PC-9 (cell line): ENCODE results near the gene CHRNA9. TPM values are rescaled to one million over a fixed set of nuclear protein-coding genes. Genes with fewer than 3 reads are reported as not detected.

Experiments
- BruUV-seq: library from RNA; stranded (reverse); fragments of 400-500 nt; replicated peaks from 2 replicates; lab custom pipeline; 2021; lab: Mats Ljungman, UMichigan
- CTCF ChIA-PET: fragments of 300-600 bp; sonication (Branson Sonifier 250); formaldehyde crosslinking; loops from one replicate; lab custom pipeline; 2022; ENCODE audit warnings: antibody characterized with exemption; lab: Charles Lee
- POLR2A ChIA-PET: fragments of 300-600 bp; sonication (Branson Sonifier 250); formaldehyde crosslinking; loops from one replicate; lab custom pipeline; 2022; ENCODE audit warnings: antibody characterized with exemption; ENCODE audit not compliant: unreplicated experiment; lab: Charles Lee
- DNase-seq, 2 experiments: peaks; one replicate each; pipeline versions ENCODE4 v3.0.0 to v3.0.0-alpha.2; 2015 to 2022; ENCODE audit warnings: mixed read lengths in 1 of 2
- H2AFZ ChIP-seq: fragments of 200-600 bp; sonication (generic); 2 replicates; pipeline ENCODE4 v1.8.1; 2017; ENCODE audit warnings: antibody characterized with exemption
- H3F3A ChIP-seq: fragments of 200-600 bp; sonication (generic); 2 replicates; pipeline ENCODE4 v1.8.1; 2017; ENCODE audit warnings: antibody characterized with exemption, mild to moderate bottlenecking, low read depth; ENCODE audit not compliant: insufficient read depth
- H3K27ac ChIP-seq: fragments of 200-600 bp; sonication (generic); 2 replicates; pipeline ENCODE4 v1.6.1; 2016; ENCODE audit warnings: mixed run types
- H3K27me3 ChIP-seq: fragments of 200-600 bp; sonication (generic); 2 replicates; pipeline ENCODE4 v1.6.1; 2016; ENCODE audit warnings: low read depth, mixed run types; ENCODE audit not compliant: insufficient read depth
- H3K36me3 ChIP-seq: fragments of 200-600 bp; sonication (generic); 2 replicates; pipeline ENCODE4 v1.6.1; 2016; ENCODE audit warnings: low read depth, mixed run types
- H3K4me1 ChIP-seq: fragments of 200-600 bp; sonication (generic); replicated peaks from 2 replicates; pipeline ENCODE4 v1.6.1; 2016; ENCODE audit warnings: mixed run types; ENCODE audit not compliant: insufficient read depth
- H3K4me2 ChIP-seq: fragments of 200-600 bp; sonication (generic); 2 replicates; pipeline ENCODE4 v1.6.1; 2017; ENCODE audit warnings: mixed run types
- H3K4me3 ChIP-seq: fragments of 200-600 bp; sonication (generic); 2 replicates; pipeline ENCODE4 v1.6.1; 2016; ENCODE audit warnings: mixed run types
- H3K79me2 ChIP-seq: fragments of 200-600 bp; sonication (generic); 2 replicates; pipeline ENCODE4 v1.6.1; 2017; ENCODE audit warnings: low read depth, mixed run types
- H3K9me2 ChIP-seq: fragments of 200-600 bp; sonication (generic); 2 replicates; pipeline ENCODE4 v1.8.1; 2017; ENCODE audit warnings: mild to moderate bottlenecking; ENCODE audit not compliant: insufficient read depth
- H3K9me3 ChIP-seq: fragments of 200-600 bp; sonication (generic); 2 replicates; pipeline ENCODE4 v1.8.1; 2016; ENCODE audit warnings: low read depth; ENCODE audit not compliant: insufficient read depth
- H4K20me1 ChIP-seq: fragments of 200-600 bp; sonication (generic); 2 replicates; pipeline ENCODE4 v1.8.1; 2017; ENCODE audit not compliant: insufficient read depth
- CTCF ChIP-seq: fragments of 200-600 bp; sonication (generic); conservative IDR thresholded peaks from 2 replicates; pipeline ENCODE4 v1.6.1; 2017; ENCODE audit warnings: mixed run types, antibody characterized with exemption, mild to moderate bottlenecking, moderate library complexity
- EZH2 ChIP-seq: fragments of 200-600 bp; sonication (generic); IDR thresholded peaks from 2 replicates; pipeline ENCODE4 v1.8.0; 2017; ENCODE audit warnings: antibody characterized with exemption, low read depth
- intact Hi-C: fragments of 100-400 bp; cut with micrococcal nuclease; formaldehyde crosslinking; loops from one replicate; pipeline ENCODE4 v1.10.0; 2022; ENCODE audit not compliant: unreplicated experiment
- total RNA-seq: library from RNA; stranded (reverse); gene quantifications from 2 replicates; pipeline ENCODE4 v1.2.3, GENCODE V29; 2021

CHRNA9 gene
- total RNA-seq, 1 experiment from 2014 or later = not detected

DNA sequence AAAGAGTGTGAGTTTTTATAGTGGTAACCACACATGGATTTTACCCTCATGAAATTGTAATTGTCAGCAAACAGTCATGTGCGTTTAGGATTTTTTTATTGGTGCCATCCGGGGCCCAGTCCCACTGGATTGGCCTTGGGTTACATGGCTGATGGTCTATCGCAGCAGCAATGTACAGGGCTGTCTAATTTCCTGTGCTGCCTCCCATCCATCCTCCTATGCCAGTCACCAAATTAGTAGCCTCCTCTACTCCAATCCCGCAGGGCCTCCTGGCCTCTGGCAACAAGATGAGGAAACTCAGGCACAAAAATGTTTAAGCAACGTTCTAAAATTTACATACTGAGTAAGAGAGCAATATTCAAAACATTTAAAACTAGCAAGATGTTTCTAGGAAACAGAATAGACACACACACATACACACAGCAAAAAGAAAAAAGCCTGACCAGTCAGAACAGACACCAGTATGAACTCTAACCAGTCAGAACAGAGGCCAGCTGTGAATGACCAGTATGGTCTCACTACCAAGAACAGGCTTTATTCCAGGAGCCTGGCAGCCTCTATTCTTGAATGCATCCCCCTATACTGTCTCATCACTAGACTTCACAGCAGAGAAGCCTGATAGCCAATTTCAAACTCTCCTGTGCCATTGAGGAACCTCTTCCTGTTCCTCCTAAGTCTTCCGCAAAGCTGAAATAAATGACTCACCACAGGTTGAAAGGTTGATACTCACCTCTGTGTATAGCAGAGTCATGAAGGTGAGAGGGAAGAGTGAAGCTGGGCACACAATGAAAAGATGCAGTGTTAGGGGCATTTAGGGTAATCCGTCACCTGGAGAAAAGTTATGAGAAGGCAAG lies 42.6 kb downstream of the CHRNA9 start:
- TSS peak; percentile 72 for BruUV-seq
- Histone ChIP-seq H3K36me3 (no peaks in the 10 kb centered on the region), H3K27ac (peak overlapping the region; percentile 85), H3K4me1 (peaks cover 33% of the 10 kb centered on the region), H2AFZ (peak overlapping the region; percentile 45), H4K20me1 (no peaks in the 10 kb centered on the region), H3K27me3 (no peaks in the 10 kb centered on the region), H3K9me2 (no peaks in the 10 kb centered on the region), H3K9me3 (no peaks in the 10 kb centered on the region), H3K4me2 (peak overlapping the region; percentile 32), H3K79me2 (no peaks in the 10 kb centered on the region), H3K4me3 (no peak overlapping the region), H3F3A (peaks cover 22% of the 10 kb centered on the region)
- CTCF ChIA-PET = no interaction called here
- POLR2A ChIA-PET = interaction anchor here (0.6 to 0.8 kb wide), 5 partner anchors 19 to 402 kb away, joined by 3 to 12 read pairs (median 5); no protein-coding TSS in a partner anchor
- peak; percentile 55 to 89 for DNase-seq
- intact Hi-C loops = loop anchor here (1.0 kb wide), 1 partner anchor 342 kb away; no protein-coding TSS in a partner anchor
- TF ChIP-seq CTCF = no peak
- no peak for TF ChIP-seq EZH2

DNA sequence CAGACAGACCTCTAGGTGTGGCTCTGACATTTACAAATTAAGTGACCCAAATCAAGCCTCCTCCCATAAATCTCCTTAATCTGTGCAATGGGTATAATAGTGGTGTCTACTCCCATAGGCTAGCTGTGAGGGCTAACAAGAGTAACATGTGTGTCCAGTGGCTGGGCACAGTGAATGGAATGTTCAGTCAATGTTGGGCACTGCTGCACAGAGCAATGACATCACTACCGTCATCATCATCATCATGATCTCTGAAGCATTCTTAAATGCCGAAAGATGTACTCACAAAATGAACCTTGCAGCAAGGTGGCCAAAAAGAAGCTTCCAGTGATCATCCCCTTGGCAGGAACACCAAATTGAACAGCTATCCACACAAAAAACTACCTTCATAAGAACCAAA lies 43.5 kb downstream of the CHRNA9 start:
- intact Hi-C loops = loop anchor here (1.0 kb wide), 1 partner anchor 341 kb away; no protein-coding TSS in a partner anchor
- Histone ChIP-seq H3K27me3 (no peaks in the 10 kb centered on the region), H4K20me1 (no peaks in the 10 kb centered on the region), H3K4me2 (peak overlapping the region; percentile 32), H3K4me3 (no peak overlapping the region), H3K9me3 (no peaks in the 10 kb centered on the region), H3K27ac (peak overlapping the region; percentile 85), H3K79me2 (no peaks in the 10 kb centered on the region), H2AFZ (no peak overlapping the region), H3K9me2 (no peaks in the 10 kb centered on the region), H3K4me1 (peaks cover 33% of the 10 kb centered on the region), H3K36me3 (no peaks in the 10 kb centered on the region), H3F3A (peaks cover 22% of the 10 kb centered on the region)
- TF ChIP-seq CTCF (no peak), EZH2 (no peak)
- POLR2A ChIA-PET = interaction anchor here (0.6 kb wide), 1 partner anchor 295 kb away, joined by 3 read pairs; no protein-coding TSS in a partner anchor
- CTCF ChIA-PET = interaction anchor here (0.6 kb wide), 1 partner anchor 28 kb away, joined by 3 read pairs; no protein-coding TSS in a partner anchor
- DNase-seq = no peak
- no TSS peak for BruUV-seq

DNA sequence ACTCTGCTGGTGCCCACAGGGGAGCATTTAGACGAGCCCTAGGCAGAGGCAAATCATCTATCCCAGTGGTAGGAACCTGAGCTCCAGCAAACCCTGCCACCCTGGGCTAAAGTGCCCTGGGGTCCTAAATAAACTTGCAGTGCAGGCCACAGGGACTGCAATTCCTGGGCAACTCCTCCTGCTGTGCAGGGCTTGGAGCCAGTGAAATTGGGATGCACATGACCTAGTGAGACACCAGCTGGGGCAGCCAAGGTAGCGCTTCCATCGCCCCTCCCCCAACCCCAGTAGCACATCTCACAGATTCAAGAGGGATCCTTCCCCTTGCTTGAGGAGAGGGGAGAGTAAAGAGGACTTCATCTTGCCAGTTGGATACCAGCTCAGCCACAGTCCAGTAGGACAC lies 44.1 kb downstream of the CHRNA9 start:
- Histone ChIP-seq H4K20me1 (no peaks in the 10 kb centered on the region), H3K9me2 (no peaks in the 10 kb centered on the region), H3K4me2 (no peak overlapping the region), H3K27me3 (no peaks in the 10 kb centered on the region), H3K36me3 (no peaks in the 10 kb centered on the region), H3F3A (peaks cover 22% of the 10 kb centered on the region), H3K4me3 (no peak overlapping the region), H3K27ac (no peak overlapping the region), H2AFZ (no peak overlapping the region), H3K4me1 (peaks cover 33% of the 10 kb centered on the region), H3K9me3 (no peaks in the 10 kb centered on the region), H3K79me2 (no peaks in the 10 kb centered on the region)
- TF ChIP-seq EZH2 (no peak), CTCF (no peak)
- CTCF ChIA-PET = interaction anchor here (0.6 kb wide), 1 partner anchor 28 kb away, joined by 3 read pairs; no protein-coding TSS in a partner anchor
- intact Hi-C loops = no loop called here
- BruUV-seq = no TSS peak
- POLR2A ChIA-PET = no interaction called here
- no peak for DNase-seq
